Measurements from ENCODE around the gene VPS16.
"Not testable (repeated sequence)": the region's sequence is repeated elsewhere in the genome, so short reads cannot be mapped to it uniquely, and the experiment has no call there.

Gene VPS16

GRCh38 chr20:2807929-2808328, 32.6 kb upstream of the VPS16 start:
- not testable (repeated sequence) for FAIRE-seq

GRCh38 chr20:2809690-2810089, 30.9 kb upstream of the VPS16 start:
- no peak for FAIRE-seq

- no peak for FAIRE-seq
Observed at GRCh38 chr20:2812189-2812588, 28.4 kb upstream of the VPS16 start.

GRCh38 chr20:2814076-2814475, 26.5 kb upstream of the VPS16 start:
- FAIRE-seq, result no peak

- FAIRE-seq, result no peak
Observed at GRCh38 chr20:2814587-2815051, 25.9 kb upstream of the VPS16 start, which contains the start of gene C20orf141. C20orf141 (plus strand) TSS chr20:2814987; CDS start chr20:2815185, 198 bp downstream.

- no peak for FAIRE-seq
Observed at GRCh38 chr20:2815242-2815900, 25.2 kb upstream of the VPS16 start.

- FAIRE-seq, result no peak
Observed at GRCh38 chr20:2816030-2816582, 24.4 kb upstream of the VPS16 start, which contains the start of gene TMEM239. TMEM239 (plus strand) TSS chr20:2816364; CDS start chr20:2816555, 191 bp downstream.

- no peak for FAIRE-seq
Observed at GRCh38 chr20:2816583-2817340, 23.8 kb upstream of the VPS16 start.

- FAIRE-seq, result no peak
Observed at GRCh38 chr20:2817341-2817726, 23.2 kb upstream of the VPS16 start.

- no peak for FAIRE-seq
Observed at GRCh38 chr20:2817891-2818595, 22.5 kb upstream of the VPS16 start.

- FAIRE-seq, result no peak
Observed at GRCh38 chr20:2820084-2820895, 20.3 kb upstream of the VPS16 start.

GRCh38 chr20:2820896-2821869, 19.4 kb upstream of the VPS16 start:
- no peak for FAIRE-seq

GRCh38 chr20:2822073-2822472, 18.5 kb upstream of the VPS16 start:
- no peak for FAIRE-seq

GRCh38 chr20:2825761-2826160, 14.8 kb upstream of the VPS16 start:
- no peak for FAIRE-seq

GRCh38 chr20:2826655-2827054, 13.9 kb upstream of the VPS16 start:
- FAIRE-seq, result no peak

GRCh38 chr20:2829376-2829775, 11.2 kb upstream of the VPS16 start:
- no peak for FAIRE-seq

GRCh38 chr20:2831206-2831605, 9.3 kb upstream of the VPS16 start:
- not testable (repeated sequence) for FAIRE-seq

GRCh38 chr20:2833761-2834160, 6.8 kb upstream of the VPS16 start:
- FAIRE-seq, result no peak

- FAIRE-seq, result no peak
Observed at GRCh38 chr20:2834401-2835110, 6.0 kb upstream of the VPS16 start.

GRCh38 chr20:2835331-2835796, 5.2 kb upstream of the VPS16 start:
- FAIRE-seq, result no peak
